GM12872 (cell line): ENCODE data around the gene AFG1L.

Experiments
- CTCF ChIP-seq: IDR thresholded peaks from 3 replicates; pipeline ENCODE4 v1.5.1; 2011; ENCODE audit warnings: low read depth, mild to moderate bottlenecking, low read length, moderate library complexity; ENCODE audit not compliant: insufficient read depth

AFG1L gene

GRCh38 chr6:108343894-108344293 lies 49.0 kb downstream of the AFG1L start:
- TF ChIP-seq CTCF, result no peak

DNA sequence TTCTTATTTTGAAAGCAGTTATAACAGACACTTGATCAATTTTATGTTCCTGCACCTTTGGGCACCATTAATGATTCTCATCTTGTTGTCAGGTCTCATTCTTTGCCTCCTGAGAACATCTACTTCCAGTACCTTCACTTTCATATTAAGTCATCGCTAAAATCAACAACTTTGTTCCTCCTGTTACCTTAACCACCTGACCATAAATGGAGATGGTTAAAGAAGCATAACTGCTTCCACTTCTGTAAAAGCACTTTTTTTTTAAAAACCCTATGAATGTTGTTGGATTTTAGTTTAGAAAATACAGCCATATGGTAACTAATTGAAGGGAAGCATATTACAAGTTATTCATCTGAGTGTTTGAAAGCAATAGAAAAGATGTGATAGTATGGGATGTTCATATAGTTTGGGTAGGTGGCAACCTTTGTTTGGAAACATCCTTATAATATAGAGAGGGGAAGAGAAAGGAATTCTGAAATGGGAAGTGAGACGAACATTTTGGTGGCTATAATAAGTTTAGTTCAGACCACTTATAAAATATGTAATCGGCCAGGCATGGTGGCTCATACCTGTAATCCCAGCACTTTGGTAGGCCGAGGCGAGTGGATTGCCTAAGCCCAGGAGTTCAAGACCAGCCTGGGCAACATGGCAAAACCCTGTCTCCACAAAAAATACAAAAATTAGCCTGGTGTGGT lies 53.9 kb downstream of the AFG1L start:
- TF ChIP-seq CTCF, result no peak

GRCh38 chr6:108350528-108350927 lies 55.7 kb downstream of the AFG1L start:
- TF ChIP-seq CTCF, result no peak

- TF ChIP-seq CTCF, result no peak
Observed at GRCh38 chr6:108353853-108354252, 59.0 kb downstream of the AFG1L start.

DNA sequence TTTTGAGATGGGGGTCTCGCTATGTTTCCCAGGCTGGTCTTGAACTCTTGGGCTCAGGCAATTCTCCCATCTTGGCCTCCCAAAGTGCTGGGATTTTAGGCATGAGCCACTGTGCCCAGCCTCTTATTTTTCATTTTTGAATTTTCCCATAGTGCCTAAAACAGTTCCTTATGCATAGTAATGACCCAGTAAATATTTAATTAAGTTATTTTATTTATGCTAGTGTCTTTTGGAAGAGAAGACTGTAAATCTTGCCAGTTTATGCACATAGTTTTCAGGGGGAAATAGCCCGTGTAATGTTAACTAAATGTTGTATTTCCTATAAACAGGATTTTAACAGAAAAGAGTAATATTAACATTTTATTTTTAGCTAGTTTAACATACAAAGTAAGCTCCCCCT lies 60.3 kb downstream of the AFG1L start:
- TF ChIP-seq CTCF, result no peak

DNA sequence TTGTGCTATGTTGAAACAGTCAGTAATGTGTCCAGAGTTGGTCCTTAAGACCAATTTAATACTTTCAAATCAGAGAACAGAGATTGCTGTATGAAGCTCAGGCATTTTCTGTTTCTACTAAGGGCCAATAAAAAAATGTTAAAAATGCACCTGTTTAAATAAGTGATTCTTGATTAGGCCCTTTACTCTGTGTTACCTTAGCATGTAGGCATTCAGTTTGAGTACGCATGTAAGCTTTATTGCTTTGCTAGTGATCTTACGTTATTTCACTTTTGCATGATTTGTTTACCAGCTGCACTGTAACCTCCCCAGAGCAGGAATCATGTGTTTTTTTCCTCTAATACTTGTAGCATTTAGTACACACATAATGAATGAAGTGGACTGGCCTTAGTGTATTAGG lies 61.0 kb downstream of the AFG1L start:
- TF ChIP-seq CTCF, result no peak

GRCh38 chr6:108359901-108360882 lies 65.3 kb downstream of the AFG1L start:
- TF ChIP-seq CTCF, result peak; percentile 32; the same call in 1 of the 3 replicates
